ENCODE results near the gene SPSB1. TPM values are rescaled to one million over a fixed set of nuclear protein-coding genes. Genes with fewer than 3 reads are reported as not detected.

Gene SPSB1
- total RNA-seq, 1 experiment from 2014 or later, result 4.3 TPM

GRCh38 chr1:9352377-9353134 lies 59.9 kb downstream of the SPSB1 start:
- peaks cover 12% of the 10 kb centered on the region for H3K4me1 Mint-ChIP-seq
- H3K27ac Mint-ChIP-seq, result no peak overlapping the region
- CTCF ChIA-PET, result interaction anchor here (0.6 to 2.7 kb wide), 15 partner anchors 11 to 263 kb away, joined by 3 to 19 read pairs (median 4); no protein-coding TSS in a partner anchor
- H3K36me3 Mint-ChIP-seq, result no peaks in the 10 kb centered on the region
- no peak overlapping the region for H3K4me3 Mint-ChIP-seq
- no peaks in the 10 kb centered on the region; the same call in 1 of the 2 replicates for H3K27me3 Mint-ChIP-seq (ENCODE audit: low read depth)
- ATAC-seq (peak; percentile 42; the same call in 1 of the 2 replicates), DNase-seq (ENCODE audit: low spot score) (peak; percentile 53)
- POLR2A ChIA-PET, result no interaction called here
- H3K9me3 Mint-ChIP-seq, result peaks cover 4% of the 10 kb centered on the region
- no peak for TF ChIP-seq ZNF317 (CRISPR knock-in tag; IDR thresholded peaks at IDR 0.05; ENCODE audit: borderline replicate concordance, low read depth)

- no peak overlapping the region for H3K4me3 Mint-ChIP-seq
- no peaks in the 10 kb centered on the region for H3K27me3 Mint-ChIP-seq (ENCODE audit: low read depth)
- ATAC-seq, result no peak
- H3K4me1 Mint-ChIP-seq, result no peaks in the 10 kb centered on the region
- no peaks in the 10 kb centered on the region for H3K36me3 Mint-ChIP-seq
- H3K9me3 Mint-ChIP-seq, result peaks cover 4% of the 10 kb centered on the region
- POLR2A ChIA-PET, result no interaction called here
- no peak for DNase-seq (ENCODE audit: low spot score)
- no peak overlapping the region for H3K27ac Mint-ChIP-seq
- CTCF ChIA-PET, result interaction anchor here (1.0 kb wide), 1 partner anchor 66 kb away, joined by 3 read pairs; no protein-coding TSS in a partner anchor
- TF ChIP-seq MXD4 (CRISPR knock-in tag; IDR thresholded peaks at IDR 0.05; ENCODE audit: borderline replicate concordance), result no peak
- TF ChIP-seq ATF6 (CRISPR knock-in tag; IDR thresholded peaks at IDR 0.05), result no peak
- no peak for TF ChIP-seq ELF4 (CRISPR knock-in tag; IDR thresholded peaks at IDR 0.05; ENCODE audit: low read depth)
- TF ChIP-seq ZNF281 (CRISPR knock-in tag; IDR thresholded peaks at IDR 0.05), result no peak
- no peak for TF ChIP-seq JAZF1 (CRISPR knock-in tag; IDR thresholded peaks at IDR 0.05)
- TF ChIP-seq GABPB1 (CRISPR knock-in tag; IDR thresholded peaks at IDR 0.05), result no peak
- no peak for TF ChIP-seq FOXP4 (CRISPR knock-in tag; IDR thresholded peaks at IDR 0.05)
- TF ChIP-seq MLX (CRISPR knock-in tag; IDR thresholded peaks at IDR 0.05), result no peak
- TF ChIP-seq NFE2L1 (CRISPR knock-in tag; IDR thresholded peaks at IDR 0.05), result no peak
- TF ChIP-seq PREB (CRISPR knock-in tag; IDR thresholded peaks at IDR 0.05; ENCODE audit: borderline replicate concordance), result no peak
- no peak for TF ChIP-seq AR (CRISPR knock-in tag; IDR thresholded peaks at IDR 0.05)
- TF ChIP-seq, protein P1, sequence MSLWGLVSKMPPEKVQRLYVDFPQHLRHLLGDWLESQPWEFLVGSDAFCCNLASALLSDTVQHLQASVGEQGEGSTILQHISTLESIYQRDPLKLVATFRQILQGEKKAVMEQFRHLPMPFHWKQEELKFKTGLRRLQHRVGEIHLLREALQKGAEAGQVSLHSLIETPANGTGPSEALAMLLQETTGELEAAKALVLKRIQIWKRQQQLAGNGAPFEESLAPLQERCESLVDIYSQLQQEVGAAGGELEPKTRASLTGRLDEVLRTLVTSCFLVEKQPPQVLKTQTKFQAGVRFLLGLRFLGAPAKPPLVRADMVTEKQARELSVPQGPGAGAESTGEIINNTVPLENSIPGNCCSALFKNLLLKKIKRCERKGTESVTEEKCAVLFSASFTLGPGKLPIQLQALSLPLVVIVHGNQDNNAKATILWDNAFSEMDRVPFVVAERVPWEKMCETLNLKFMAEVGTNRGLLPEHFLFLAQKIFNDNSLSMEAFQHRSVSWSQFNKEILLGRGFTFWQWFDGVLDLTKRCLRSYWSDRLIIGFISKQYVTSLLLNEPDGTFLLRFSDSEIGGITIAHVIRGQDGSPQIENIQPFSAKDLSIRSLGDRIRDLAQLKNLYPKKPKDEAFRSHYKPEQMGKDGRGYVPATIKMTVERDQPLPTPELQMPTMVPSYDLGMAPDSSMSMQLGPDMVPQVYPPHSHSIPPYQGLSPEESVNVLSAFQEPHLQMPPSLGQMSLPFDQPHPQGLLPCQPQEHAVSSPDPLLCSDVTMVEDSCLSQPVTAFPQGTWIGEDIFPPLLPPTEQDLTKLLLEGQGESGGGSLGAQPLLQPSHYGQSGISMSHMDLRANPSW (CRISPR knock-in tag; conservative IDR thresholded peaks at IDR 0.05; ENCODE audit: low read depth), result no peak
- TF ChIP-seq PRRX2 (CRISPR knock-in tag; IDR thresholded peaks at IDR 0.05), result no peak
- no peak for TF ChIP-seq GTF2I (CRISPR knock-in tag; conservative IDR thresholded peaks at IDR 0.05)
- TF ChIP-seq CTCF (IDR thresholded peaks at IDR 0.05), result no peak
- TF ChIP-seq TP53 (CRISPR knock-in tag; IDR thresholded peaks at IDR 0.05), result no peak
Measured at GRCh38 chr1:9355503-9355902, 62.8 kb downstream of the SPSB1 start.
